ENCODE measurements around the gene ZNF18. TPM values are rescaled to one million over a fixed set of nuclear protein-coding genes. Genes with fewer than 3 reads are reported as not detected.

ZNF18 gene, protein sequence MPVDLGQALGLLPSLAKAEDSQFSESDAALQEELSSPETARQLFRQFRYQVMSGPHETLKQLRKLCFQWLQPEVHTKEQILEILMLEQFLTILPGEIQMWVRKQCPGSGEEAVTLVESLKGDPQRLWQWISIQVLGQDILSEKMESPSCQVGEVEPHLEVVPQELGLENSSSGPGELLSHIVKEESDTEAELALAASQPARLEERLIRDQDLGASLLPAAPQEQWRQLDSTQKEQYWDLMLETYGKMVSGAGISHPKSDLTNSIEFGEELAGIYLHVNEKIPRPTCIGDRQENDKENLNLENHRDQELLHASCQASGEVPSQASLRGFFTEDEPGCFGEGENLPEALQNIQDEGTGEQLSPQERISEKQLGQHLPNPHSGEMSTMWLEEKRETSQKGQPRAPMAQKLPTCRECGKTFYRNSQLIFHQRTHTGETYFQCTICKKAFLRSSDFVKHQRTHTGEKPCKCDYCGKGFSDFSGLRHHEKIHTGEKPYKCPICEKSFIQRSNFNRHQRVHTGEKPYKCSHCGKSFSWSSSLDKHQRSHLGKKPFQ
- 5.2 TPM for total RNA-seq
- long read RNA-seq, transcript ZNF18-204 (7 exons, 2,330 nt) = major isoform, 5 of 10 reads
- long read RNA-seq, partial matches to known transcripts = 1 of 10 reads
- long read RNA-seq, other reads (novel, unspliced or antisense) = 3 of 10 reads

- no peak for TF ChIP-seq CTCF (IDR thresholded peaks at IDR 0.05)
- ATAC-seq (peak; percentile 99), DNase-seq (peak; percentile 99)
- intact Hi-C loops (cut with DNase I) = no loop called here
- Histone ChIP-seq H3K27ac (peak within 1 kb of the TSS; percentile 93), H3K9me3 (no peaks in the 10 kb centered on the region), H3K36me3 (peaks cover 4% of the 10 kb centered on the region), H3K27me3 (no peaks in the 10 kb centered on the region), H3K4me1 (peaks cover 6% of the 10 kb centered on the region), H3K4me3 (peak within 1 kb of the TSS; percentile 88)
These were observed at the start of gene ZNF18 for GRCh38 chr17:11997147-11997971. TSS of gene ZNF18 (minus strand) at chr17:11997475. CDS start at chr17:11992829, 4,646 bp downstream.

- Histone ChIP-seq H3K9me3 (no peaks in the 10 kb centered on the region), H3K4me1 (peaks cover 9% of the 10 kb centered on the region), H3K36me3 (no peaks in the 10 kb centered on the region), H3K27me3 (no peaks in the 10 kb centered on the region), H3K27ac (no peak overlapping the region), H3K4me3 (no peak overlapping the region)
- TF ChIP-seq CTCF (IDR thresholded peaks at IDR 0.05) = no peak
- intact Hi-C loops (cut with DNase I) = no loop called here
- DNase-seq = no peak
- no peak for ATAC-seq
These were observed 49.5 kb upstream of the ZNF18 start for GRCh38 chr17:12046786-12047185.

DNA sequence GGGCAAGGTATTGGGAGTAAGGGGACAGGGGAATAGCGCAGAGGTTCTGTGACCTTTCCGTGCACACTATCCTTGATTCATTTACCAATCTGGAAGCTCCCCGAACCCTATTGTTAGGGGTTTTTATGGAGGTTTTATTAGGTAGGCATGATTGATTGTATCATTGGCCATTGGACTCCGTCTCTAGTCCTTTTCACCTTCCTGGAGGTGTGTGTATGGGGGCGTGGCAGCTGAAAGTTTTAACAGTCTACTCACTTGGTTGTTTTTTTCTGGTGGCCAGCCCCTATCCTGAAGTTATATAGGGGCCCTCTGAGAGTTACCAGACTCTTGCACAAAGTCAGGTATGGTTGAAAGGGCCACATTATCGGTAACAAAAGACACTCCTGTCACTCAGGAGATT, 46.4 kb upstream of the ZNF18 start:
- no peaks in the 10 kb centered on the region for H3K27me3 ChIP-seq
- no peak overlapping the region for H3K27ac ChIP-seq
- DNase-seq = no peak
- H3K9me3 ChIP-seq = no peaks in the 10 kb centered on the region
- intact Hi-C loops (cut with DNase I) = no loop called here
- H3K4me3 ChIP-seq = no peak overlapping the region
- H3K4me1 ChIP-seq = peaks cover 6% of the 10 kb centered on the region
- no peak for TF ChIP-seq CTCF (IDR thresholded peaks at IDR 0.05)
- ATAC-seq = no peak
- no peaks in the 10 kb centered on the region for H3K36me3 ChIP-seq

GRCh38 chr17:12041312-12041711, 44.0 kb upstream of the ZNF18 start:
- intact Hi-C loops (cut with DNase I) = no loop called here
- H3K4me1 ChIP-seq = no peaks in the 10 kb centered on the region
- TF ChIP-seq CTCF (IDR thresholded peaks at IDR 0.05) = no peak

DNA sequence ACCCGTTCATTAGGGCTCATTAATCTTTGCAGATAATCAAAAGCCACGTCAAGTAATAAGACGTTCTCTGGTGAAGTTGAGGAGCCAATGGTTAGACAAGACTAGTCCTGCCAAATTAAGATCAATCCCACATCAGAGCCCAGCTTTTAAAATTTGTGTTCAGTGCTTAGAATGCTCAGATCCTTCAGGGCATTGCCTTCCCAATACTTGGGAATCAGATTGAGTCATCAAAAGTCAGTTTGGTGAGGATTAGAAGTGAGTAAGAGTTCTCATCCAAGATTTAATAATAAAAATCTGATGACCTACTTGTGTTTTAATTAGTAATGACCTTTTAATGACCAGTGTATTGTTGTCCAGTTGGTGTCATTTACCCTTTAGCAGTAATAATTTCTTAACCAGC, 43.2 kb upstream of the ZNF18 start:
- Histone ChIP-seq H3K9me3 (no peaks in the 10 kb centered on the region), H3K27me3 (no peaks in the 10 kb centered on the region), H3K36me3 (no peaks in the 10 kb centered on the region), H3K4me1 (no peaks in the 10 kb centered on the region), H3K27ac (no peak overlapping the region), H3K4me3 (no peak overlapping the region)
- intact Hi-C loops (cut with DNase I) = no loop called here
- DNase-seq (no peak), ATAC-seq (no peak)
- no peak for TF ChIP-seq CTCF (IDR thresholded peaks at IDR 0.05)

More at GRCh38 chr17:12041312-12041711, 44.0 kb upstream of the ZNF18 start:
- ATAC-seq (no peak), DNase-seq (no peak)
- Histone ChIP-seq H3K4me3 (no peak overlapping the region), H3K27me3 (no peaks in the 10 kb centered on the region), H3K9me3 (no peaks in the 10 kb centered on the region), H3K27ac (no peak overlapping the region), H3K36me3 (no peaks in the 10 kb centered on the region)

Measured in upper lobe of right lung (tissue), 1 donor.